Esophagus squamous epithelium (tissue), 5 donors: ENCODE data around the gene IFNA8. TPM values are rescaled to one million over a fixed set of nuclear protein-coding genes. Genes with fewer than 3 reads are reported as not detected.

Experiments
- DNase-seq: peaks from one replicate; lab custom pipeline; 2025; lab: John Stamatoyannopoulos, UW
- H3K27ac ChIP-seq, 4 donors: fragments of 200-600 bp; sonication (generic); one replicate each; pipeline ENCODE4 v1.5.1; 2016 to 2019; ENCODE audit warnings: mild to moderate bottlenecking in 1 of 4
- H3K27me3 ChIP-seq, 4 donors: fragments of 200-600 bp; sonication (generic); 1 replicate in 3 of 4; 2 replicates in 1 of 4; pipeline versions ENCODE4 v1.5.1 to v1.6.0; 2017 to 2021; ENCODE audit warnings: antibody characterized with exemption in 1 of 4
- H3K36me3 ChIP-seq, 3 donors: fragments of 200-600 bp; sonication (generic); one replicate each; pipeline ENCODE4 v1.5.1; 2016 to 2019
- H3K4me1 ChIP-seq, 3 donors: fragments of 200-600 bp; sonication (generic); one replicate each; pipeline ENCODE4 v1.5.1; 2017 to 2019
- H3K4me3 ChIP-seq, 4 donors: fragments of 200-600 bp; sonication (generic); 1 replicate in 3 of 4; 2 replicates in 1 of 4; pipeline ENCODE4 v1.5.1; 2016 to 2019; ENCODE audit warnings: mild to moderate bottlenecking in 2 of 4, moderate library complexity in 1 of 4
- H3K9me3 ChIP-seq, 3 donors: fragments of 200-600 bp; sonication (generic); one replicate each; pipeline ENCODE4 v1.5.1; 2016 to 2019
- POLR2A ChIP-seq, 4 donors: fragments of 450-650 bp; IDR thresholded peaks; one replicate each; pipeline ENCODE4 v1.6.1; 2017; ENCODE audit warnings: antibody characterized with exemption in 4 of 4, mild to moderate bottlenecking in 4 of 4, moderate library complexity in 3 of 4
- WGBS, 2 donors: methylation state at CpG; one replicate each; pipeline ENCODE4 v1.1.5; 2018; 5-methylcytosine and 5-hydroxymethylcytosine counted together
- intact Hi-C: fragments of 100-400 bp; cut with DNase I; formaldehyde crosslinking; loops from one replicate; pipeline ENCODE4 v1.15.0; 2022
- total RNA-seq, 4 donors: library from RNA; depleted of rRNA; stranded (reverse); fragments of >200 nt; gene quantifications; one replicate each; pipeline ENCODE4 v1.1.0, GENCODE V29; 2016
- TF ChIP-seq, protein P1 (sequence below), 6 experiments: fragments of 450-650 bp in 4 of 6; fragments of 200-600 bp in 2 of 6; sonication (generic) in 2 of 6; IDR thresholded peaks; one replicate each; pipeline ENCODE4 v1.5.1; 2016 to 2019; ENCODE audit warnings: antibody characterized with exemption in 6 of 6, mild to moderate bottlenecking in 4 of 6, moderate library complexity in 4 of 6
- donor health status: DM: yes; HTN: yes; CAD: no.

Gene IFNA8
- total RNA-seq, 4 donors from 2014 or later, result not detected

- Histone ChIP-seq H3K27ac (no peak overlapping the region), H3K27me3 (peaks cover 0 to 22% (median 0%) of the 10 kb centered on the region in 4 donors), H3K4me1 (peaks cover 0 to 17% (median 0%) of the 10 kb centered on the region in 3 donors), H3K36me3 (no peaks in the 10 kb centered on the region), H3K9me3 (no peaks in the 10 kb centered on the region), H3K4me3 (no peak overlapping the region)
- TF ChIP-seq, protein P1, sequence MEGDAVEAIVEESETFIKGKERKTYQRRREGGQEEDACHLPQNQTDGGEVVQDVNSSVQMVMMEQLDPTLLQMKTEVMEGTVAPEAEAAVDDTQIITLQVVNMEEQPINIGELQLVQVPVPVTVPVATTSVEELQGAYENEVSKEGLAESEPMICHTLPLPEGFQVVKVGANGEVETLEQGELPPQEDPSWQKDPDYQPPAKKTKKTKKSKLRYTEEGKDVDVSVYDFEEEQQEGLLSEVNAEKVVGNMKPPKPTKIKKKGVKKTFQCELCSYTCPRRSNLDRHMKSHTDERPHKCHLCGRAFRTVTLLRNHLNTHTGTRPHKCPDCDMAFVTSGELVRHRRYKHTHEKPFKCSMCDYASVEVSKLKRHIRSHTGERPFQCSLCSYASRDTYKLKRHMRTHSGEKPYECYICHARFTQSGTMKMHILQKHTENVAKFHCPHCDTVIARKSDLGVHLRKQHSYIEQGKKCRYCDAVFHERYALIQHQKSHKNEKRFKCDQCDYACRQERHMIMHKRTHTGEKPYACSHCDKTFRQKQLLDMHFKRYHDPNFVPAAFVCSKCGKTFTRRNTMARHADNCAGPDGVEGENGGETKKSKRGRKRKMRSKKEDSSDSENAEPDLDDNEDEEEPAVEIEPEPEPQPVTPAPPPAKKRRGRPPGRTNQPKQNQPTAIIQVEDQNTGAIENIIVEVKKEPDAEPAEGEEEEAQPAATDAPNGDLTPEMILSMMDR (IDR thresholded peaks at IDR 0.05), result no peak
- no peak for TF ChIP-seq POLR2A (IDR thresholded peaks at IDR 0.05)
- intact Hi-C loops, result no loop called here
- 60 to 82% methylated on average over 2 to 5 of the region's 5 CpGs for WGBS, 2 donors
- no peak for DNase-seq
These were observed 4.7 kb downstream of the IFNA8 start for GRCh38 chr9:21413624-21414023.

- peaks cover 0 to 16% (median 0%) of the 10 kb centered on the region in 4 donors for H3K27me3 ChIP-seq
- intact Hi-C loops, result no loop called here
- H3K4me1 ChIP-seq, result peaks cover 0 to 17% (median 0%) of the 10 kb centered on the region in 3 donors
- no peak overlapping the region for H3K4me3 ChIP-seq
- no peaks in the 10 kb centered on the region for H3K36me3 ChIP-seq
- H3K27ac ChIP-seq, result no peak overlapping the region
- H3K9me3 ChIP-seq, result no peaks in the 10 kb centered on the region
- TF ChIP-seq, protein P1 (IDR thresholded peaks at IDR 0.05), result no peak
- no peak for TF ChIP-seq POLR2A (IDR thresholded peaks at IDR 0.05)
- no peak for DNase-seq
- WGBS, 2 donors, result 79 to 90% methylated on average over 2 of the region's 2 CpGs
These were observed 5.5 kb downstream of the IFNA8 start for GRCh38 chr9:21414220-21414940.

- intact Hi-C loops, result no loop called here
- peaks cover 0 to 17% (median 0%) of the 10 kb centered on the region in 3 donors for H3K4me1 ChIP-seq
- no peaks in the 10 kb centered on the region for H3K9me3 ChIP-seq
- H3K36me3 ChIP-seq, result no peaks in the 10 kb centered on the region
- peaks cover 0 to 12% (median 0%) of the 10 kb centered on the region in 4 donors for H3K27me3 ChIP-seq
- WGBS, 2 donors, result 37 to 56% methylated on average over 5 of the region's 5 CpGs
- H3K4me3 ChIP-seq, result no peak overlapping the region
- DNase-seq, result no peak
- TF ChIP-seq, protein P1 (IDR thresholded peaks at IDR 0.05), result no peak
- no peak for TF ChIP-seq POLR2A (IDR thresholded peaks at IDR 0.05)
- no peak overlapping the region for H3K27ac ChIP-seq
These were observed 6.8 kb downstream of the IFNA8 start for GRCh38 chr9:21415493-21416267.

DNA sequence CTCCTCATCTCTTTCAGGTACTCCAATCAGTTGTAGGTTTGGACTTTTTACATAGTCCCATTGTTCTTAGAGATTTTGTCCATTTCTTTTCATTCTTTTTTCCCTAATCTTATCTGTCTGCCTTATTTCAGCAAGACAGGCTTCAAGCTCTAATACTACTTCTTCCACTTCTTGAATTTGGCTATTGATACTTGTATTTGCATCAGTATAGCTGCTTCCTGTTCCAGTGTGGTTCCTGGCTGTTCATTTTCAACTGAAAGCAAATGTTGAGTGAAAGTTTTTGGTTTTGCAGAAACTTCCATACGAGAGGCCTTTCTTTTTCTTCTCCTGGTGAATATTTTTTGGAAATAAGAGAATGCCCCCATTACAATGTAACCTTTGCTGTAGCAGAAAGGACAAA is 19.3 kb downstream of the IFNA8 start:
- TF ChIP-seq, protein P1 (IDR thresholded peaks at IDR 0.05), result no peak
- no peak for TF ChIP-seq POLR2A (IDR thresholded peaks at IDR 0.05)
- no peaks in the 10 kb centered on the region for H3K4me1 ChIP-seq
- WGBS, 2 donors, result 67 to 80% methylated on average over 1 of the region's 1 CpG
- no peaks in the 10 kb centered on the region for H3K36me3 ChIP-seq
- H3K27me3 ChIP-seq, result no peaks in the 10 kb centered on the region
- H3K4me3 ChIP-seq, result no peak overlapping the region
- H3K27ac ChIP-seq, result no peak overlapping the region
- no peaks in the 10 kb centered on the region for H3K9me3 ChIP-seq
- intact Hi-C loops, result no loop called here
- no peak for DNase-seq

GRCh38 chr9:21429191-21429590 is 20.3 kb downstream of the IFNA8 start:
- no peaks in the 10 kb centered on the region for H3K9me3 ChIP-seq
- no peak overlapping the region for H3K4me3 ChIP-seq
- no peaks in the 10 kb centered on the region for H3K36me3 ChIP-seq
- H3K27me3 ChIP-seq, result no peaks in the 10 kb centered on the region
- H3K4me1 ChIP-seq, result no peaks in the 10 kb centered on the region
- TF ChIP-seq, protein P1 (IDR thresholded peaks at IDR 0.05), result no peak
- no peak for TF ChIP-seq POLR2A (IDR thresholded peaks at IDR 0.05)
- no peak overlapping the region for H3K27ac ChIP-seq
- 51 to 66% methylated on average over 2 of the region's 2 CpGs for WGBS, 2 donors
- DNase-seq, result no peak
- intact Hi-C loops, result no loop called here
